GM23248 (cell line): ENCODE measurements around the gene LDLRAD4. TPM values are rescaled to one million over a fixed set of nuclear protein-coding genes. Genes with fewer than 3 reads are reported as not detected.

ENCODE experiments used
- DNase-seq: peaks from one replicate; pipeline ENCODE4 v3.0.0-alpha.2; 2015
- H2AFZ ChIP-seq: fragments of 200-600 bp; sonication (generic); 2 replicates; pipeline ENCODE4 v1.6.1; 2016; ENCODE audit warnings: antibody characterized with exemption
- H3F3A ChIP-seq: fragments of 200-600 bp; sonication (generic); 2 replicates; pipeline ENCODE4 v1.6.1; 2016; ENCODE audit warnings: mild to moderate bottlenecking, antibody characterized with exemption, mixed run types; ENCODE audit not compliant: insufficient read depth
- H3K27ac ChIP-seq: fragments of 200-600 bp; sonication (generic); 2 replicates; pipeline ENCODE4 v1.5.1; 2016; ENCODE audit warnings: mild to moderate bottlenecking
- H3K27me3 ChIP-seq: fragments of 200-600 bp; sonication (generic); replicated peaks from 2 replicates; pipeline ENCODE4 v1.6.1; 2016; ENCODE audit warnings: mild to moderate bottlenecking; ENCODE audit not compliant: insufficient read depth
- H3K36me3 ChIP-seq: fragments of 200-600 bp; sonication (generic); 2 replicates; pipeline ENCODE4 v1.6.1; 2016; ENCODE audit warnings: low read depth, mild to moderate bottlenecking
- H3K4me1 ChIP-seq: fragments of 200-600 bp; sonication (generic); 2 replicates; pipeline ENCODE4 v1.6.1; 2016; ENCODE audit warnings: mild to moderate bottlenecking; ENCODE audit not compliant: insufficient read depth
- H3K4me2 ChIP-seq: fragments of 200-600 bp; sonication (generic); one replicate; pipeline ENCODE4 v1.6.1; 2016; ENCODE audit warnings: mild to moderate bottlenecking; ENCODE audit not compliant: unreplicated experiment
- H3K4me3 ChIP-seq: fragments of 200-600 bp; sonication (generic); 2 replicates; pipeline ENCODE4 v1.5.1; 2016; ENCODE audit warnings: mild to moderate bottlenecking
- H3K79me2 ChIP-seq: fragments of 200-600 bp; sonication (generic); 2 replicates; pipeline ENCODE4 v1.6.1; 2016; ENCODE audit warnings: mild to moderate bottlenecking; ENCODE audit not compliant: insufficient read depth
- H3K9ac ChIP-seq: fragments of 200-600 bp; sonication (generic); 2 replicates; pipeline ENCODE4 v1.6.1; 2016; ENCODE audit warnings: mild to moderate bottlenecking
- H3K9me2 ChIP-seq: fragments of 200-600 bp; sonication (generic); 2 replicates; pipeline ENCODE4 v1.6.1; 2016; ENCODE audit warnings: mixed run types, mild to moderate bottlenecking, moderate library complexity; ENCODE audit not compliant: insufficient read depth
- H3K9me3 ChIP-seq: fragments of 200-600 bp; sonication (generic); one replicate; pipeline ENCODE4 v1.6.1; 2017; ENCODE audit warnings: low read depth
- H4K20me1 ChIP-seq: fragments of 200-600 bp; sonication (generic); 2 replicates; pipeline ENCODE4 v1.6.0; 2016; ENCODE audit not compliant: insufficient read depth
- EZH2 ChIP-seq: fragments of 200-600 bp; sonication (generic); IDR thresholded peaks from 2 replicates; pipeline ENCODE4 v1.6.1; 2018; ENCODE audit warnings: antibody characterized with exemption, mild to moderate bottlenecking; ENCODE audit not compliant: insufficient read depth, poor library complexity, severe bottlenecking
- EZH2phosphoT487 ChIP-seq: fragments of 200-600 bp; sonication (generic); IDR thresholded peaks from 2 replicates; pipeline ENCODE4 v1.6.1; 2018; ENCODE audit warnings: antibody characterized with exemption, moderate library complexity, mild to moderate bottlenecking, low read depth; ENCODE audit not compliant: insufficient read depth
- WGBS, 2 experiments: methylation state at CpG; one replicate each; pipeline ENCODE4 v1.1.6; 2015 to 2017; ENCODE audit warnings: low lambda C conversion rate in 2 of 2, low coverage in 1 of 2; ENCODE audit errors: missing lambda C conversion rate in 2 of 2; 5-methylcytosine and 5-hydroxymethylcytosine counted together
- in situ Hi-C: fragments of 300-500 bp; cut with MboI; formaldehyde crosslinking; loops from 2 replicates; pipeline ENCODE4 v1.15.0; 2020
- polyA plus RNA-seq: library from polyadenylated mRNA; unstranded; fragments of >200 nt; fragmentation: Nextera tagmentation; extraction: Ambion mirVana; gene quantifications from 2 replicates; pipeline ENCODE4 v1.2.1, GENCODE V29; 2016
- total RNA-seq: library from RNA; depleted of rRNA; stranded (reverse); fragments of >200 nt; shearing (Covaris generic); gene quantifications from 2 replicates; pipeline ENCODE4 v1.2.3, GENCODE V29; 2014

The LDLRAD4 gene
- total and polyA plus RNA-seq, 2 experiments from 2014 or later, result not detected

DNA sequence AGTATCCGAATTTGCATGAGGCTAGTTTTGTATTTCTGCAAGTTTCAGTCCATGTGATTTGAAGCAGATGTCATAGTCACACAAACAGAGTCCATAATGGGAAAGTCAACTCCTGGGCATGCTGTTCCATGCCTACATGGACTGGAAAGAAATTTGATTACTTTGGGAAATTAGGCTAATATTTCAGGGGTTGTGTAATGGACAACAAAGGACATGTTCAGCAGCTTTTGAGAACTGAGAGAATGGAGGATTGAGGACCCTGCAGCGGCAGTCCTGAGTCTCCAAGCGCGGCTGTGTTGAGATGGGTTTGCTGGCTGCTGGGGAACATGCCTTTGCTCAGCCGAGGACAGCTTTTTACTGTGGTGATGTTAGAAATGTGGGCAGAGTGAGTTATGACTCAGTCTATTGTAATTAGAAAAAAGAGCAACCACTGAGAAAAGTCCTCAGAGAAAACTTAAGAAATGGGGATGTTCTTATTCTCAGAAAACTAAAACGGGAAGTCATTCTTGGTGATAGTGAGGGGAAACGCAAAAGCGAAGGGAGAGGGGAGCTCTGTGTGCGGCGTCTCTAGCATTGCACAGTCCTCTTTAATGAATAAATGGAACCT lies 358.6 kb downstream of the LDLRAD4 start:
- H3K4me1 ChIP-seq, result peaks cover 5% of the 10 kb centered on the region; the same call in 1 of the 2 replicates
- H3F3A ChIP-seq, result no peaks in the 10 kb centered on the region
- peaks cover 33% of the 10 kb centered on the region for H3K27me3 ChIP-seq
- no peak for TF ChIP-seq EZH2phosphoT487
- no peak for TF ChIP-seq EZH2
- H3K4me2 ChIP-seq, result peak overlapping the region; percentile 57
- WGBS, 2 experiments, result 1 to 3% methylated on average over 10 of the region's 10 CpGs
- H3K79me2 ChIP-seq, result no peaks in the 10 kb centered on the region
- H2AFZ ChIP-seq, result peak overlapping the region; percentile 46
- in situ Hi-C loops, result no loop called here
- no peaks in the 10 kb centered on the region for H3K9me3 ChIP-seq
- no peaks in the 10 kb centered on the region for H3K9me2 ChIP-seq
- H4K20me1 ChIP-seq, result no peaks in the 10 kb centered on the region
- H3K36me3 ChIP-seq, result no peaks in the 10 kb centered on the region
- no peak overlapping the region for H3K27ac ChIP-seq
- peak overlapping the region; percentile 45 for H3K4me3 ChIP-seq
- H3K9ac ChIP-seq, result no peak overlapping the region
- DNase-seq, result peak; percentile 75

DNA sequence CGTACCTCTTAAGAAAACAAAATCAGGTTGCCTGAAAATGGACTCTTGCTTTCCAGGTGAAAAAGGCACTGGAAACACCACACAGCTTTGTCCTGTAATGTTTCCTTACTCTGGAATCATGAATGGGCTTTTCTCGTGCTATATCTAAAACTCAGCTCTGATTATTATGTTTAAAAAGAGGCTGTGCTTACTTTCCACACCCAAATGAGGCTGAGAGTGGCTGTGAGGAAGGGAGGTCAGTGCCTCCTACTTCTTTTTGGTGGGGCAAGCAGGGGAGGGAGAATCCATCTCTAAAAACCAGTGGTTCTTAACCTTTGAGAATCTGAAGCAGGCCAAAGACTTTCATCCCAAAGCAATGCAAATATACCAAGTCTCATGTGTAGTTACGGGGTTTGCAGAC lies 359.2 kb downstream of the LDLRAD4 start:
- Histone ChIP-seq H2AFZ (peak overlapping the region; percentile 46), H3K9me3 (no peaks in the 10 kb centered on the region), H3K79me2 (no peaks in the 10 kb centered on the region), H3F3A (no peaks in the 10 kb centered on the region), H3K9me2 (no peaks in the 10 kb centered on the region), H3K27me3 (peaks cover 33% of the 10 kb centered on the region), H3K4me3 (peak overlapping the region; percentile 45), H3K27ac (no peak overlapping the region), H3K4me2 (peak overlapping the region; percentile 57), H4K20me1 (no peaks in the 10 kb centered on the region), H3K36me3 (no peaks in the 10 kb centered on the region), H3K4me1 (peaks cover 5% of the 10 kb centered on the region; the same call in 1 of the 2 replicates), H3K9ac (no peak overlapping the region)
- no peak for TF ChIP-seq EZH2
- TF ChIP-seq EZH2phosphoT487, result no peak
- in situ Hi-C loops, result no loop called here
- no peak for DNase-seq
- 17 to 20% methylated on average over 3 of the region's 3 CpGs for WGBS, 2 experiments

GRCh38 chr18:13578400-13578799 lies 359.8 kb downstream of the LDLRAD4 start:
- no peaks in the 10 kb centered on the region for H3K36me3 ChIP-seq
- in situ Hi-C loops, result no loop called here
- H3K27me3 ChIP-seq, result peaks cover 33% of the 10 kb centered on the region
- no peaks in the 10 kb centered on the region for H4K20me1 ChIP-seq
- DNase-seq, result no peak
- no peaks in the 10 kb centered on the region for H3K9me3 ChIP-seq
- H2AFZ ChIP-seq, result no peak overlapping the region
- H3F3A ChIP-seq, result no peaks in the 10 kb centered on the region
- no peak overlapping the region for H3K9ac ChIP-seq
- no peak overlapping the region for H3K27ac ChIP-seq
- WGBS, 2 experiments, result 80 to 85% methylated on average over 6 of the region's 6 CpGs
- H3K9me2 ChIP-seq, result no peaks in the 10 kb centered on the region
- TF ChIP-seq EZH2phosphoT487 (no peak), EZH2 (no peak)
- peaks cover 5% of the 10 kb centered on the region; the same call in 1 of the 2 replicates for H3K4me1 ChIP-seq
- H3K79me2 ChIP-seq, result no peaks in the 10 kb centered on the region
- no peak overlapping the region for H3K4me3 ChIP-seq
- no peak overlapping the region for H3K4me2 ChIP-seq

DNA sequence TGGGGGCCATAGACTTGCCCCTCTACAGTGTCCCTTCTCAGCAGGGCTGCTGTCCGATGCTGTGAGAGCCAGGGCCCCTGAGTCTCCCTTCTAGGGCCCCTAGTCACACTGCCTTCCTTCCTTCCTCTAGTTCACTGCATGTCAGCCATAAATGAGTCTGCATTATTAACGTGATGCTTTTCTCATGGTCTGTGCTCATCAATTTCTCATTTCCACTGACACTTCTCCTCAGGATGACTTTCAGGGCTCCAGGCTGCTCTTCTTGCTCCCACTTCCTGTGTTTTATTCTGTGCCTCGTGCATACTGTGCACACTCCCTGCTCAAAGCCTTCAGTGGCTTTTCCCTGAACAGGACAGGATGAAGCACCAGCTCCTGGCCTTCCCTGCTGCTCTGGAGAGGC lies 361.3 kb downstream of the LDLRAD4 start:
- no peak overlapping the region for H3K9ac ChIP-seq

More for the DNA sequence above, 361.3 kb downstream of the LDLRAD4 start:
- Histone ChIP-seq H2AFZ (no peak overlapping the region), H3K27me3 (peaks cover 26% of the 10 kb centered on the region), H3K4me3 (no peak overlapping the region), H3K9me2 (no peaks in the 10 kb centered on the region), H4K20me1 (no peaks in the 10 kb centered on the region), H3K4me1 (peaks cover 5% of the 10 kb centered on the region; the same call in 1 of the 2 replicates), H3K36me3 (no peaks in the 10 kb centered on the region), H3K79me2 (no peaks in the 10 kb centered on the region), H3K27ac (no peak overlapping the region), H3F3A (no peaks in the 10 kb centered on the region), H3K9me3 (no peaks in the 10 kb centered on the region), H3K4me2 (no peak overlapping the region)
- 61 to 66% methylated on average over 3 of the region's 3 CpGs for WGBS, 2 experiments
- TF ChIP-seq EZH2, result no peak
- no peak for TF ChIP-seq EZH2phosphoT487
- in situ Hi-C loops, result no loop called here
- no peak for DNase-seq
